Tibial nerve (tissue), 4 donors: Measurements from ENCODE around the gene TMEM132A. TPM values are rescaled to one million over a fixed set of nuclear protein-coding genes. Genes with fewer than 3 reads are reported as not detected.

Experiments used
- DNase-seq, 2 donors: peaks; one replicate each; pipeline ENCODE4 v3.0.0-alpha.2; 2019; ENCODE audit warnings: low spot score in 2 of 2
- H3K27ac ChIP-seq, 4 donors: fragments of 200-600 bp; sonication (generic) in 3 of 4; one replicate each; pipeline ENCODE4 v1.5.1; 2017 to 2019; ENCODE audit warnings: mild to moderate bottlenecking in 1 of 4
- H3K27me3 ChIP-seq, 2 donors: fragments of 200-600 bp; sonication (generic) in 1 of 2; one replicate each; pipeline versions ENCODE4 v1.5.1 to v1.6.0; 2017 to 2019
- H3K36me3 ChIP-seq, 3 donors: fragments of 200-600 bp; sonication (generic); one replicate each; pipeline ENCODE4 v1.5.1; 2018 to 2019
- H3K4me1 ChIP-seq, 4 donors: fragments of 200-600 bp; sonication (generic) in 3 of 4; one replicate each; pipeline ENCODE4 v1.5.1; 2017 to 2019
- H3K4me3 ChIP-seq, 4 donors: fragments of 200-600 bp; sonication (generic) in 3 of 4; one replicate each; pipeline ENCODE4 v1.5.1; 2017 to 2019; ENCODE audit warnings: mild to moderate bottlenecking in 1 of 4, moderate library complexity in 1 of 4
- H3K9me3 ChIP-seq, 4 donors: fragments of 200-600 bp; sonication (generic) in 3 of 4; one replicate each; pipeline ENCODE4 v1.5.1; 2017 to 2019
- EP300 ChIP-seq, 2 donors: sonication (generic); formaldehyde crosslinking; IDR thresholded peaks; one replicate each; pipeline ENCODE4 v1.6.1; 2017; ENCODE audit warnings: antibody characterized with exemption in 2 of 2, mild to moderate bottlenecking in 1 of 2
- POLR2A ChIP-seq, 2 donors: fragments of 450-650 bp; IDR thresholded peaks; one replicate each; pipeline ENCODE4 v1.6.1; 2017; ENCODE audit warnings: antibody characterized with exemption in 2 of 2, mild to moderate bottlenecking in 2 of 2, moderate library complexity in 2 of 2
- WGBS, 2 donors: methylation state at CpG; one replicate each; pipeline ENCODE4 v1.1.5; 2018; 5-methylcytosine and 5-hydroxymethylcytosine counted together
- total RNA-seq, 4 donors: library from RNA; depleted of rRNA; stranded (reverse); fragments of >200 nt; gene quantifications; one replicate each; pipeline ENCODE4 v1.1.0, GENCODE V29; 2016
- TF ChIP-seq, protein P1 (sequence below), 5 experiments: fragments of 200-600 bp in 3 of 5; fragments of 450-650 bp in 2 of 5; sonication (generic) in 3 of 5; IDR thresholded peaks; one replicate each; pipeline ENCODE4 v1.5.1; 2016 to 2019; ENCODE audit warnings: antibody characterized with exemption in 5 of 5, mild to moderate bottlenecking in 3 of 5, moderate library complexity in 2 of 5

Gene TMEM132A
- total RNA-seq, 4 donors from 2014 or later = 15.9 to 41.9 (median 26.6) TPM

- TF ChIP-seq POLR2A (IDR thresholded peaks at IDR 0.05) (no peak), EP300 (IDR thresholded peaks at IDR 0.05) (no peak)
- TF ChIP-seq, protein P1, sequence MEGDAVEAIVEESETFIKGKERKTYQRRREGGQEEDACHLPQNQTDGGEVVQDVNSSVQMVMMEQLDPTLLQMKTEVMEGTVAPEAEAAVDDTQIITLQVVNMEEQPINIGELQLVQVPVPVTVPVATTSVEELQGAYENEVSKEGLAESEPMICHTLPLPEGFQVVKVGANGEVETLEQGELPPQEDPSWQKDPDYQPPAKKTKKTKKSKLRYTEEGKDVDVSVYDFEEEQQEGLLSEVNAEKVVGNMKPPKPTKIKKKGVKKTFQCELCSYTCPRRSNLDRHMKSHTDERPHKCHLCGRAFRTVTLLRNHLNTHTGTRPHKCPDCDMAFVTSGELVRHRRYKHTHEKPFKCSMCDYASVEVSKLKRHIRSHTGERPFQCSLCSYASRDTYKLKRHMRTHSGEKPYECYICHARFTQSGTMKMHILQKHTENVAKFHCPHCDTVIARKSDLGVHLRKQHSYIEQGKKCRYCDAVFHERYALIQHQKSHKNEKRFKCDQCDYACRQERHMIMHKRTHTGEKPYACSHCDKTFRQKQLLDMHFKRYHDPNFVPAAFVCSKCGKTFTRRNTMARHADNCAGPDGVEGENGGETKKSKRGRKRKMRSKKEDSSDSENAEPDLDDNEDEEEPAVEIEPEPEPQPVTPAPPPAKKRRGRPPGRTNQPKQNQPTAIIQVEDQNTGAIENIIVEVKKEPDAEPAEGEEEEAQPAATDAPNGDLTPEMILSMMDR (IDR thresholded peaks at IDR 0.05) = no peak
- peaks cover 0 to 51% (median 29%) of the 10 kb centered on the region in 3 donors for H3K36me3 ChIP-seq
- no peak overlapping the region for H3K27ac ChIP-seq
- no peaks in the 10 kb centered on the region for H3K9me3 ChIP-seq
- WGBS, 2 donors = 81 to 96% methylated on average over 1 of the region's 1 CpG
- no peak for DNase-seq
- H3K4me1 ChIP-seq = peaks cover 0 to 64% (median 37%) of the 10 kb centered on the region in 4 donors
- H3K27me3 ChIP-seq = no peaks in the 10 kb centered on the region
- no peak overlapping the region for H3K4me3 ChIP-seq
Measured at GRCh38 chr11:60919320-60919719, 4.9 kb upstream of the TMEM132A start.

DNA sequence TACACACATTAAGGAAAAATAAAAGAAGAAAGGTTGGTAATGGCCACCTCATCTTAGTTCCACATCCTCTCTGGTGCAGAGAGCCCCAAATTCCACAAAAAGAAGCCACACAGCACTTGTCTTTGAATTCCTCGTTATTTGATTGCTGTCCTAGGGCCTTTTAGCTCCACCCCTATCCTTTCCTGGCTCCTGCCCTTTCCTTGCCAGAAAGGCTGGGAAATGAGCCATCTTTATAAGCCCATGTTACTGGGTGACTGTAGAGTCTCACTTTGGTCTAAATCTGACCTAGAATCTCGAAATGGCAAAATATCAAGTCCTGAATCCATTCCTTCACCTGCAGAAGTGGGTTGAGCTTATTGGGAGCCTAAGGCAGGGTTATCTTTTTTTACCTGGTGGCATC, 4.3 kb upstream of the TMEM132A start:
- peaks cover 0 to 6% of the 10 kb centered on the region in 2 donors for H3K27me3 ChIP-seq
- WGBS, 2 donors = 55 to 62% methylated on average over 2 of the region's 2 CpGs
- no peak overlapping the region for H3K27ac ChIP-seq
- TF ChIP-seq, protein P1 (IDR thresholded peaks at IDR 0.05) = no peak
- TF ChIP-seq EP300 (IDR thresholded peaks at IDR 0.05) (no peak), POLR2A (IDR thresholded peaks at IDR 0.05) (no peak)
- DNase-seq = no peak
- peaks cover 0 to 69% (median 41%) of the 10 kb centered on the region in 4 donors for H3K4me1 ChIP-seq
- no peaks in the 10 kb centered on the region for H3K9me3 ChIP-seq
- H3K36me3 ChIP-seq = peaks cover 0 to 51% (median 29%) of the 10 kb centered on the region in 3 donors
- H3K4me3 ChIP-seq = no peak overlapping the region

- Histone ChIP-seq H3K36me3 (peaks cover 0 to 51% (median 29%) of the 10 kb centered on the region in 3 donors), H3K4me1 (peaks cover 0 to 68% (median 39%) of the 10 kb centered on the region in 4 donors), H3K9me3 (no peaks in the 10 kb centered on the region), H3K27me3 (peaks cover 0 to 11% of the 10 kb centered on the region in 2 donors), H3K4me3 (no peak overlapping the region), H3K27ac (no peak overlapping the region)
- no peak for DNase-seq
- no peak for TF ChIP-seq POLR2A (IDR thresholded peaks at IDR 0.05)
- TF ChIP-seq EP300 (IDR thresholded peaks at IDR 0.05) = no peak
- TF ChIP-seq, protein P1 (IDR thresholded peaks at IDR 0.05) = no peak
- WGBS, 2 donors = 91 to 93% methylated on average over 11 of the region's 11 CpGs
Measured at GRCh38 chr11:60921259-60921658, 3.0 kb upstream of the TMEM132A start.

GRCh38 chr11:60921777-60922335, 2.4 kb upstream of the TMEM132A start:
- H3K4me3 ChIP-seq = no peak overlapping the region
- peaks cover 0 to 11% of the 10 kb centered on the region in 2 donors for H3K27me3 ChIP-seq
- no peak for DNase-seq
- no peaks in the 10 kb centered on the region for H3K9me3 ChIP-seq
- 60 to 70% methylated on average over 12 to 23 of the region's 23 CpGs for whole genome bisulfite sequencing, 2 donors
- peaks cover 0 to 51% (median 29%) of the 10 kb centered on the region in 3 donors for H3K36me3 ChIP-seq
- TF ChIP-seq POLR2A (IDR thresholded peaks at IDR 0.05) (no peak), EP300 (IDR thresholded peaks at IDR 0.05) (no peak)
- TF ChIP-seq, protein P1 (IDR thresholded peaks at IDR 0.05) = no peak
- no peak overlapping the region for H3K27ac ChIP-seq
- H3K4me1 ChIP-seq = peaks cover 0 to 62% (median 34%) of the 10 kb centered on the region in 4 donors

DNA sequence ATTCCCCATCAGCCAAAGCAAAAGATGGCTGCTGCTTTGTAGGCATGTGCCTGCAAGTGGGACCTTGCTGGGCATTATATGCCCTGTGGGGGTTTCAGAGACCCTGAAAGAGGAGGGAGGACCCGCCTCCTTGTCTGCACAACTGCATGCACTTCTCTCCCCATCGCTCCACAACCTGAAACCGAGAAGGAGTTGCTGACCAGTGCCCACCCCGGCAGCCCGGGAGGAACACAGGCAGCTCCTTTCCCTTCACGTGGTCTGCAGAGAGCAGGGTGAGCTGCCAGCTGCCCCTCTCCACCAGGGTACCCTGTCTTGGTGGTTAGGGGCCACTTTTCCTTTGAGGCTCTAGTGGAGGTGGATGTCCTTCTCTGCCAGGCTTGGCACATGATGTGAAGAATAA, 1.4 kb upstream of the TMEM132A start:
- peaks cover 0 to 11% of the 10 kb centered on the region in 2 donors for H3K27me3 ChIP-seq
- no peak overlapping the region for H3K27ac ChIP-seq
- no peak overlapping the region for H3K4me3 ChIP-seq
- WGBS, 2 donors = 79 to 83% methylated on average over 6 of the region's 6 CpGs
- H3K4me1 ChIP-seq = peaks cover 0 to 51% (median 31%) of the 10 kb centered on the region in 4 donors
- peaks cover 0 to 48% (median 29%) of the 10 kb centered on the region in 3 donors for H3K36me3 ChIP-seq
- DNase-seq = no peak
- TF ChIP-seq EP300 (IDR thresholded peaks at IDR 0.05) (no peak), POLR2A (IDR thresholded peaks at IDR 0.05) (no peak)
- H3K9me3 ChIP-seq = no peaks in the 10 kb centered on the region
